BLaER1 treated with 17β-estradiol and CSF1 and Interleukin-3, amounts not matched to agents 10 nM and 100 nM (cell line): ENCODE measurements around the gene DCP1B.

Source experiments
- H3K27ac ChIP-seq, 11 experiments: shearing (Covaris generic); formaldehyde crosslinking; 2 replicates each; pipeline ENCODE4 v1.8.1; 2022
- H3K27me3 ChIP-seq, 11 experiments: shearing (Covaris generic); formaldehyde crosslinking; 2 replicates each; pipeline ENCODE4 v1.8.1; 2022
- H3K36me3 ChIP-seq, 11 experiments: shearing (Covaris generic); formaldehyde crosslinking; 2 replicates each; pipeline ENCODE4 v1.8.1; 2022
- H3K4me1 ChIP-seq, 10 experiments: shearing (Covaris generic); formaldehyde crosslinking; 2 replicates each; pipeline ENCODE4 v1.8.1; 2022
- H3K4me2 ChIP-seq, 11 experiments: shearing (Covaris generic); formaldehyde crosslinking; 2 replicates each; pipeline ENCODE4 v1.8.1; 2022
- H3K4me3 ChIP-seq, 10 experiments: shearing (Covaris generic); formaldehyde crosslinking; 2 replicates each; pipeline ENCODE4 v1.8.1; 2022
- H3K9ac ChIP-seq, 11 experiments: shearing (Covaris generic); formaldehyde crosslinking; 2 replicates each; pipeline ENCODE4 v1.8.1; 2022
- H3K9me3 ChIP-seq, 11 experiments: shearing (Covaris generic); formaldehyde crosslinking; replicated peaks in 1 of 11; 2 replicates each; pipeline ENCODE4 v1.8.1; 2022
- H4K20me1 ChIP-seq, 11 experiments: shearing (Covaris generic); formaldehyde crosslinking; 2 replicates each; pipeline ENCODE4 v1.8.1; 2022
- Cebpa-rat ChIP-seq, 11 experiments: shearing (Covaris generic); IDR thresholded peaks; 2 replicates each; pipeline ENCODE4 v1.8.1; 2022

Gene DCP1B

DNA sequence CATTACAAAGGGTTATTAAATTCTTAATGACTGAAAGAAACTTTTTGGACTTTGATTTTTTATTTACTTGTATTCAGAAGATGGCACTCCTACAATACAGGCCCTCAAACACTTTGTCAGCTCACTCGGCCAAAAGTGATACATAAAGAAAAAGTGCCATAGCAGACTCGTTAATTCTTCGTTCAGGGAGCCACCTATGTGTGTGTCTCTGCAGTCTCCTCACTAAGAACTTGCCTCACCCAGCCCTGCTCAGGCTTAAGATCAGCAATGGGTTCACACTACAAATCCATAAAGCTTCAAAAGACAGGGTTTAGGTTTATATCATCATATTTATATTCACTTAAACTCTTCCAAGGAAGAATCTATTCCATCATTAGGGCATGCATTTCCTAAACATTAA lies 11.5 kb downstream of the DCP1B start:
- peaks cover 66 to 96% (median 86%) of the 10 kb centered on the region in 11 experiments for H3K36me3 ChIP-seq
- peaks cover 0 to 18% (median 0%) of the 10 kb centered on the region in 11 experiments; a peak in 4 of 22 replicates for H4K20me1 ChIP-seq
- no peak overlapping the region for H3K4me2 ChIP-seq
- H3K4me3 ChIP-seq, result no peak overlapping the region
- no peaks in the 10 kb centered on the region for H3K27me3 ChIP-seq
- H3K9me3 ChIP-seq, result peaks cover 0 to 9% (median 2%) of the 10 kb centered on the region in 11 experiments; a peak in 11 of 22 replicates
- no peak overlapping the region for H3K27ac ChIP-seq
- no peak overlapping the region for H3K9ac ChIP-seq
- H3K4me1 ChIP-seq, result peaks cover 0 to 28% (median 3%) of the 10 kb centered on the region in 10 experiments; a peak in 9 of 20 replicates
- no peak for TF ChIP-seq Cebpa-rat (IDR thresholded peaks at IDR 0.05)

DNA sequence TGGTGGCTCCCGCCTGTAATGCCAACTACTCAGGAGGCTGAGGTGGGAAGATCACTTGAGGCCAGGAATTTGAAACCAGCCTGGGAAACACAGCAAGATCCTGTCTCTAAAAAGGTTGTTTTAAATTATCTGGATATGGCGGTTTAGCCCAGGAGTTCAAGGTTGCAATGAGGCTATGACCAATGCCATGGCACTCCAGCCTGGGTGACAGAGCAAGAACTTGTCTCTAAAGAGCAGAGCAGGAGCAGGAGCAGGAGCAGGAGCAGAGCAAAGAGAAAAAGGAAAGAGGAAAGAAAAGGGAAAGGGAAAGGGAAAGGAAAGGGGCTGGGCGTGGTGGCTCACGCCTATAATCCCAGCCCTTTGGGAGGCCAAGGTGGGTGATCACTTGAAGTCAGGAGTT lies 15.1 kb downstream of the DCP1B start:
- Histone ChIP-seq H3K27ac (no peak overlapping the region), H3K36me3 (peaks cover 69 to 96% (median 91%) of the 10 kb centered on the region in 11 experiments), H4K20me1 (no peaks in the 10 kb centered on the region; a peak in 1 of 22 replicates), H3K4me3 (no peak overlapping the region), H3K4me1 (peaks cover 0 to 11% (median 0%) of the 10 kb centered on the region in 10 experiments; a peak in 5 of 20 replicates), H3K9ac (no peak overlapping the region), H3K9me3 (peaks cover 25 to 39% (median 34%) of the 10 kb centered on the region in 11 experiments), H3K27me3 (no peaks in the 10 kb centered on the region), H3K4me2 (no peak overlapping the region)
- no peak for TF ChIP-seq Cebpa-rat (IDR thresholded peaks at IDR 0.05)

DNA sequence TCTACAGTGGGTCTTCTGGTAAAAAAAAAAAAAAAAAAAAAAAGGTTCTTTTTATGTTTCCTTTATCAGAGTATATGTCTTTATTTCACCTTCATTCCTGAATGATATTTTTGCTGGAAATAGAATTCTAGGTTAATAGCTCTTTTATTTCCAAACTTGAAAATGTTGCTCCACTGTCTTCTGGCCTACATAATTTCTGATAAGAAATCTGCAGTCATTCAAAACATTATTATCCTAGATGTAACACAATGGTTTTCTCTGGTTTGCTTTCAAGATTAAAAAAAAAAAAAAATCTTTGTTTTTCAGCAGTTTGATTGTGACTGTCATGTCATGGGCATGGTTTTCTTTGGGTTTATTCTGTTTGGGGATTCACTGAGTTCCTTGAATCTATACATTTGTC lies 19.5 kb downstream of the DCP1B start:
- no peak overlapping the region for H3K4me2 ChIP-seq
- no peaks in the 10 kb centered on the region for H3K27me3 ChIP-seq
- no peak for TF ChIP-seq Cebpa-rat (IDR thresholded peaks at IDR 0.05)
- H3K9ac ChIP-seq, result no peak overlapping the region
- H3K36me3 ChIP-seq, result peaks cover 39 to 74% (median 56%) of the 10 kb centered on the region in 11 experiments
- H3K4me1 ChIP-seq, result no peaks in the 10 kb centered on the region
- no peak overlapping the region for H3K4me3 ChIP-seq
- no peaks in the 10 kb centered on the region for H4K20me1 ChIP-seq
- H3K27ac ChIP-seq, result no peak overlapping the region
- H3K9me3 ChIP-seq, result peaks cover 25 to 39% (median 34%) of the 10 kb centered on the region in 11 experiments

DNA sequence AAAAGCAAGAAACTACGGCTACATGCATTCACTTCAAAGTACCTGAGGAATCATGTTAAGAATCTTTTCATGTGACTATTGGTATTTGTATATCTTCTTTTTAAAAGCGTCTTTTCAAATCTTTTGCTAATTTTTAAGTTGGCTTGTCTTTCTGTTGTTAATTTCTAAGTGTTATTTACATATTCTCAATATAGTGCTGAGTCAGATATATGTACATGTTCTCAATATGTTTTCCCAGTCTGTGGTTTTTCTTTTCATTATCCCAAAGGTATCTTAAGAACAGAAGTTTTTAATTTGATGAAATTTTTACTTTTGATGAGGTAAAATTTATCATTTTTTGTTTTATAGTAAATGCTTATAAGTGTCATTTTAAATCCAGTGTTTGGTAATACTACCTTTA lies 24.0 kb downstream of the DCP1B start:
- H3K36me3 ChIP-seq, result peaks cover 6 to 38% (median 19%) of the 10 kb centered on the region in 11 experiments; a peak in 21 of 22 replicates

DNA sequence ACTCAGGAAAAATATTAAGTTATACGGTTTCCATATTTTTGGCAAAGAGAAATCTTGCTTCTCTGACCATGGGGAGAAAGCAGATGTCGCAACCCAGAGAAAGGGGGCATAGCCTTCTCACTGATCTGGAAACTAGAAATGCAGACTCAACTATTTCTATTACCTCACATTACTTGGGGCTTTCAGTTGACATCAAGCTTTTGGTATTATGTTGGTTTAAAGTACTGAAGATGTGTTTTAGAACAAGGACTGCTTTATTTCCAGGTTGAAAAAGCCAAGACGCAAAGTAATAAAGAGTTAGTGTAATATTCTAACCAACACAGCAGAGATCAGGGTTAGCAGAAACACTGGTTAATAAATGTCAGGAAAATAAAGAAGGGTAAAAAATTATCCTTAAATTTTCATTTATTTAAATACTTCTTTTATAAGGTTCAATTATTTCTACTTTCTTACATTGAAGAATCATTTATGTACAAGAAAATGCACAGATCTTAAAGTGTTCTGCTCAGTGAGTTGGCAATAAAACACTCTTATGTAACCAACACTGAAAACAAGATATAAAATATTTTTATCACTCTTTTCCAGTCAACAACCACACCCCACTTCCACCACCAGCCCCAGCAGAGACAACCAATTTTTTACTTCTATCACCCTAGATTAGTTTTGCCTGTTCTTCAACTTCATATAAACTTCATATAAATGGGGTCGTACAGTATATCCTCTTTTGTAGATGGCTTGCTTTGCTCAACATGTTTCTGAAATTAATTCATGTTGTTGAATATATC lies 26.0 kb downstream of the DCP1B start:
- Histone ChIP-seq H3K9me3 (no peaks in the 10 kb centered on the region), H3K4me3 (no peak overlapping the region), H3K27me3 (no peaks in the 10 kb centered on the region), H3K27ac (no peak overlapping the region), H3K4me2 (peak overlapping the region in 2 of 11 experiments; percentile 31 to 32; a peak in 1 of 22 replicates), H3K9ac (no peak overlapping the region), H3K4me1 (peaks cover 0 to 23% (median 0%) of the 10 kb centered on the region in 10 experiments; a peak in 6 of 20 replicates), H4K20me1 (peaks cover 0 to 7% (median 0%) of the 10 kb centered on the region in 11 experiments; a peak in 1 of 22 replicates), H3K36me3 (peaks cover 0 to 29% (median 5%) of the 10 kb centered on the region in 11 experiments; a peak in 6 of 22 replicates)
- peak in 1 of 11 experiments; percentile 45; a peak in 1 of 22 replicates for TF ChIP-seq Cebpa-rat (IDR thresholded peaks at IDR 0.05)

More for the DNA sequence above, 24.0 kb downstream of the DCP1B start:
- Histone ChIP-seq H3K4me3 (no peak overlapping the region), H3K9ac (no peak overlapping the region), H3K9me3 (peaks cover 6 to 11% (median 9%) of the 10 kb centered on the region in 11 experiments; a peak in 21 of 22 replicates), H3K27ac (no peak overlapping the region), H3K27me3 (no peaks in the 10 kb centered on the region), H4K20me1 (peaks cover 0 to 7% (median 0%) of the 10 kb centered on the region in 11 experiments; a peak in 1 of 22 replicates), H3K4me2 (no peak overlapping the region), H3K4me1 (peaks cover 0 to 23% (median 0%) of the 10 kb centered on the region in 10 experiments; a peak in 6 of 20 replicates)
- TF ChIP-seq Cebpa-rat (IDR thresholded peaks at IDR 0.05), result no peak

DNA sequence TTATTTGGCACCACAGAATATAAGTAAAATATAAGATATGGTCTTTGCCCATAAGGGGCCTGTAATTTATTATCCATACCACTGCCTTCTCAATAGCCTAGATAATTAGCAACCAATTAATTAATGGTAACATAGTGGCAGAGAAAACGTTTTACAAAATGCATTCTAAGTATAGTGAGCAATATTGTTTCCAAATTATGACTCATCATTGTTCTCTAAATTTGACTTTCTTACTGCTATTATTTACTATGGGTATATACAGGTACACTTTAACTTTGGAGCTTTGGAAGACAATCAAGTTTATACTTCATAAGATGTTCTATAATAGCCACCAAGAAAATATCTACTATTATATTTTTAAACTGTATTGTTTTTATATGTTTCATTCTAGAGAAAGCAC lies 26.7 kb downstream of the DCP1B start:
- Histone ChIP-seq H3K4me3 (no peak overlapping the region), H3K4me1 (peaks cover 0 to 23% (median 0%) of the 10 kb centered on the region in 10 experiments; a peak in 6 of 20 replicates)

DNA sequence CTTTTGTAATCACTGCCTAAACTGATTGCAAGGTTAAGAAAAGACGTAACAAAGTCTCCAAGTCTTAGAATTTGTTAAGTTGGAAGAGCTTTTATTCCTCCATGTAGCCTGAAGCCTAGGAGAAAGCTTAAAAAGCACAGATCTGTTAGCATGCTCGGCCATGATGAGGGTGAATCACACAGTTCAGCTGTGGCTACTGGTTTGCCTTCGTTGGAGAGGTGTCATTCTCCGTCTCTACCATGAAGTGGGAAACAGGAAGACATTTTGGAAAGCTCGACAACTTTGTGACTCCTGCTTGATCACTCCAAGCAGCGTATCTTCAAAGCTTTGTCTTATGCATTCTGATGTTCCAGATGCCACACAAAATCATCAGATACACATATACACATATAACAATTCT lies 27.1 kb downstream of the DCP1B start:
- Histone ChIP-seq H3K4me1 (peaks cover 0 to 23% (median 0%) of the 10 kb centered on the region in 10 experiments; a peak in 6 of 20 replicates), H3K36me3 (peaks cover 0 to 37% (median 5%) of the 10 kb centered on the region in 11 experiments; a peak in 8 of 22 replicates), H4K20me1 (peaks cover 0 to 7% (median 0%) of the 10 kb centered on the region in 11 experiments; a peak in 1 of 22 replicates), H3K27ac (no peak overlapping the region), H3K4me3 (no peak overlapping the region), H3K9ac (no peak overlapping the region), H3K4me2 (peak overlapping the region in 1 of 11 experiments; percentile 3; a peak in 1 of 22 replicates), H3K27me3 (no peaks in the 10 kb centered on the region), H3K9me3 (no peaks in the 10 kb centered on the region)
- no peak for TF ChIP-seq Cebpa-rat (IDR thresholded peaks at IDR 0.05)

More for the DNA sequence above, 26.7 kb downstream of the DCP1B start:
- H3K36me3 ChIP-seq, result peaks cover 0 to 34% (median 5%) of the 10 kb centered on the region in 11 experiments; a peak in 8 of 22 replicates
- H3K9ac ChIP-seq, result no peak overlapping the region
- peaks cover 0 to 7% (median 0%) of the 10 kb centered on the region in 11 experiments; a peak in 1 of 22 replicates for H4K20me1 ChIP-seq
- H3K27me3 ChIP-seq, result no peaks in the 10 kb centered on the region
- no peaks in the 10 kb centered on the region for H3K9me3 ChIP-seq
- H3K4me2 ChIP-seq, result 0 out of 22 replicates have a peak overlapping the region, but pooled peaks of 1 of the 11 experiments have one; percentile 32
- no peak for TF ChIP-seq Cebpa-rat (IDR thresholded peaks at IDR 0.05)
- no peak overlapping the region for H3K27ac ChIP-seq

DNA sequence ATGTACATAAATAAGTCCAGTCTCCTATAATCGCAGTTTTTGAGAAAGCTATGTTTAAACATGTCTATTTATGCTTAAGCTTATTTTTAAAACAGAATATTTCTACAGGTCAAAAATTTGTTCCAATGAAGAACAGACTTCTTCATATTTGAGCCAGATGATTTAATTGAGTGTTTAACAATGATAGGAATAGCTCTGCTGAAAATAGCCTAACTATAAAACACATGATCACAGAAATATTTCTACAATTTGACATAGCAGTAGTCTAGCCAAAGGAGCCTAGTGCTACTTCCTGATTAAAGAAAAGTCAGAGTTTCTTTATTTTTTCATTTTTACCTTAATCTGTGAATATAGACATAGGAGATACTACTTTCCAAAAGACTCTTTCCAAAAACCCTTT lies 29.4 kb downstream of the DCP1B start:
- H3K9me3 ChIP-seq, result no peaks in the 10 kb centered on the region
- no peak overlapping the region for H3K27ac ChIP-seq
- no peak for TF ChIP-seq Cebpa-rat (IDR thresholded peaks at IDR 0.05)
- peaks cover 0 to 23% (median 0%) of the 10 kb centered on the region in 10 experiments; a peak in 6 of 20 replicates for H3K4me1 ChIP-seq
- no peak overlapping the region for H3K9ac ChIP-seq
- no peak overlapping the region for H3K4me2 ChIP-seq
- no peaks in the 10 kb centered on the region for H3K27me3 ChIP-seq
- H3K4me3 ChIP-seq, result no peak overlapping the region
- peaks cover 0 to 8% (median 0%) of the 10 kb centered on the region in 11 experiments; a peak in 2 of 22 replicates for H4K20me1 ChIP-seq
- H3K36me3 ChIP-seq, result peaks cover 0 to 31% (median 5%) of the 10 kb centered on the region in 11 experiments; a peak in 8 of 22 replicates

DNA sequence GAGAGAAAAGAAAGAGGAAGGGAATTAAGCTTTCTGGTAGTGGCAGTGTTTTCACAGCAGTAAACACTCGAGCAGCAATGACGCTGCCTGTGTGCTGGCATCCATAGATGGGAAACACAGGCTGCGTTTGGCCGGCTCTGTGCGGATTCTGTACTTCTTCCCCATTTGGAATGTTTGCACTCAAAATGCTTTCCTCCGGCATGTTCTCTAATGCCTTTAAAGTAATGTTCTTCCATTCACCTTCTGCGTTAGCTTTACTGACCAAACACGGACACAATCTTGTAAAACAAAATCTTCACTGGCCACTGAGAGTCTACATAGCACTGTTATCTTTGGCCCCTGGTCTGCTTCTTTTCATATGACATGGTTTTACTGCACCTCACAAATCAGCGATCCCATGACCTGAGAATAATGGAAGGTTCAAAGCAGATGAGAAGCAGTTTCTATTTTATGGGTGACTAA lies 31.4 kb downstream of the DCP1B start:
- H3K4me2 ChIP-seq, result no peak overlapping the region
- TF ChIP-seq Cebpa-rat (IDR thresholded peaks at IDR 0.05), result no peak
- H3K27ac ChIP-seq, result no peak overlapping the region
- H4K20me1 ChIP-seq, result peaks cover 0 to 8% (median 0%) of the 10 kb centered on the region in 11 experiments; a peak in 1 of 22 replicates
- no peaks in the 10 kb centered on the region for H3K27me3 ChIP-seq
- no peaks in the 10 kb centered on the region for H3K9me3 ChIP-seq
- H3K4me3 ChIP-seq, result no peak overlapping the region
- no peak overlapping the region for H3K9ac ChIP-seq
- H3K36me3 ChIP-seq, result peaks cover 0 to 30% (median 0%) of the 10 kb centered on the region in 11 experiments; a peak in 5 of 22 replicates
- H3K4me1 ChIP-seq, result peaks cover 0 to 11% (median 0%) of the 10 kb centered on the region in 10 experiments; a peak in 6 of 20 replicates
